K562 (cell line): ENCODE data around the gene PFKFB2. TPM values are rescaled to one million over a fixed set of nuclear protein-coding genes. Genes with fewer than 3 reads are reported as not detected.

Experiments used
- ATF4 ChIP-seq: fragments of 450-650 bp; formaldehyde crosslinking; IDR thresholded peaks from 2 replicates; pipeline ENCODE4 v1.4.0; 2022; ENCODE audit warnings: mild to moderate bottlenecking, moderate library complexity
- BCLAF1 ChIP-seq, 2 experiments: fragments of 450-650 bp in 1 of 2; IDR thresholded peaks; 2 replicates each; pipeline ENCODE4 v1.6.1; 2011 to 2017; ENCODE audit warnings: low read depth in 2 of 2, antibody characterized with exemption in 1 of 2, borderline replicate concordance in 1 of 2, low read length in 1 of 2, mild to moderate bottlenecking in 1 of 2, mixed read lengths in 1 of 2; ENCODE audit not compliant: control insufficient read depth in 1 of 2
- CBX3 ChIP-seq, 2 experiments: IDR thresholded peaks; 1 replicate in 1 of 2; 2 replicates in 1 of 2; pipeline ENCODE4 v1.6.1; 2012; ENCODE audit warnings: inconsistent platforms in 2 of 2, low read length in 2 of 2, borderline replicate concordance in 1 of 2, control low read depth in 1 of 2
- CUX1 ChIP-seq: fragments of 200-800 bp; sonication (Bioruptor generic); IDR thresholded peaks from 2 replicates; pipeline ENCODE4 v1.6.1; 2016; ENCODE audit warnings: missing genetic modification characterization, missing compliant biosample characterization
- HMG20A ChIP-seq: fragments of 450-650 bp; formaldehyde crosslinking; conservative IDR thresholded peaks from 2 replicates; pipeline ENCODE4 v1.4.0; 2020; ENCODE audit warnings: mild to moderate bottlenecking, mixed read lengths
- MECOM ChIP-seq: fragments of 250-450 bp; sonication (Bioruptor Pico); IDR thresholded peaks from 2 replicates; pipeline ENCODE4 v1.8.0; 2022; ENCODE audit warnings: inconsistent platforms
- MTF1 ChIP-seq: fragments of 250-450 bp; sonication (Bioruptor Pico); IDR thresholded peaks from 2 replicates; pipeline ENCODE4 v1.9.0; 2021; ENCODE audit warnings: moderate library complexity, mild to moderate bottlenecking, inconsistent platforms, borderline replicate concordance
- MYNN ChIP-seq, 2 experiments: sonication (generic); formaldehyde crosslinking in 1 of 2; IDR thresholded peaks; 2 replicates each; pipeline versions ENCODE4 v1.5.0 to v1.6.1; 2016 to 2020; ENCODE audit warnings: antibody characterized with exemption in 1 of 2, missing genetic modification reagents in 1 of 2
- NR3C1 ChIP-seq: sonication (generic); formaldehyde crosslinking; IDR thresholded peaks from 2 replicates; pipeline ENCODE4 v1.8.1; 2022; ENCODE audit warnings: missing genetic modification reagents
- POLR2B ChIP-seq: fragments of 450-650 bp; IDR thresholded peaks from 2 replicates; pipeline ENCODE4 v1.6.1; 2018; ENCODE audit warnings: low read depth; ENCODE audit not compliant: partially characterized antibody
- POLR2H ChIP-seq: IDR thresholded peaks from 2 replicates; pipeline ENCODE4 v1.6.1; 2016; ENCODE audit warnings: missing genetic modification characterization, low read depth, mild to moderate bottlenecking, control low read depth, missing compliant biosample characterization, moderate library complexity
- TFE3 ChIP-seq: fragments of 450-650 bp; formaldehyde crosslinking; IDR thresholded peaks from 2 replicates; pipeline ENCODE4 v1.4.0; 2020; ENCODE audit warnings: mild to moderate bottlenecking, mixed read lengths
- THRB ChIP-seq: fragments of 450-650 bp; formaldehyde crosslinking; conservative IDR thresholded peaks from 2 replicates; pipeline ENCODE4 v1.4.0; 2022; ENCODE audit warnings: mild to moderate bottlenecking, missing genetic modification characterization
- polyA plus RNA-seq, 8 experiments: library from polyadenylated mRNA; depleted of rRNA in 4 of 8; stranded (reverse) in 5 of 8; unstranded in 3 of 8; fragments of >200 nt; fragmentation: Nextera tagmentation in 2 of 8; fragmentation: Illumina TruSeq in 1 of 8; extraction: Ambion mirVana in 2 of 8; extraction: Trizol in 1 of 8; gene quantifications; 2 replicates each; pipeline versions ENCODE4 v1.2.1 to v1.2.3, GENCODE V29; 2011 to 2014; ENCODE audit warnings: inconsistent platforms in 1 of 8, missing spikeins in 1 of 8
- total RNA-seq, 7 experiments: library from RNA; depleted of rRNA in 6 of 7; stranded (reverse); fragments of >200 nt in 6 of 7; fragmentation: Illumina TruSeq in 2 of 7; extraction: Trizol in 2 of 7; gene quantifications; 2 replicates each; pipeline versions ENCODE4 v1.2.1 to v1.2.3, GENCODE V29; 2011 to 2021; ENCODE audit warnings: low replicate concordance in 1 of 7

The PFKFB2 gene
- total and polyA plus RNA-seq, 9 of the 15 experiments (the other 6 are each of a cell fraction or from before 2014, with no cell fraction given): 6.9 to 26.0 (median 16.4) TPM

GRCh38 chr1:207025146-207025880 is 27.8 kb upstream of the PFKFB2 start (continued):
- no peak for TF ChIP-seq BCLAF1 (IDR thresholded peaks at IDR 0.05; ENCODE audit: borderline replicate concordance in 1 of 2, control insufficient read depth in 1 of 2, low read depth in 2 of 2, low read length in 1 of 2)
- TF ChIP-seq MTF1 (CRISPR knock-in tag): no peak; the same call in 1 of the 2 replicates
- TF ChIP-seq POLR2H: no peak
- TF ChIP-seq CUX1 (CRISPR knock-in tag): 0 out of 2 replicates have a peak, but pooled peaks have one; percentile 4
- no peak for TF ChIP-seq MYNN (IDR thresholded peaks at IDR 0.05)
- TF ChIP-seq MYNN (CRISPR knock-in tag; IDR thresholded peaks at IDR 0.05): no peak
- no peak for TF ChIP-seq NR3C1 (CRISPR knock-in tag)
- no peak for TF ChIP-seq THRB (CRISPR knock-in tag)
- TF ChIP-seq ATF4 (CRISPR knock-in tag): peak; percentile 75
- 0 out of 2 replicates have a peak, but pooled peaks have one; percentile 44 for TF ChIP-seq HMG20A
- peak; percentile 72 for TF ChIP-seq MECOM (CRISPR knock-in tag)
- TF ChIP-seq TFE3 (CRISPR knock-in tag): peak; percentile 31
- TF ChIP-seq CBX3 (IDR thresholded peaks at IDR 0.05; ENCODE audit: borderline replicate concordance in 1 of 2, low read length in 2 of 2): no peak
- no peak for TF ChIP-seq POLR2B
